K562 (cell line): ENCODE data around the gene MAP3K20. TPM values are rescaled to one million over a fixed set of nuclear protein-coding genes. Genes with fewer than 3 reads are reported as not detected.

Source experiments
- ADNP ChIP-seq: fragments of 200-800 bp; sonication (Bioruptor generic); IDR thresholded peaks from 2 replicates; pipeline ENCODE4 v1.6.1; 2016; ENCODE audit warnings: missing genetic modification characterization, missing compliant biosample characterization
- C11orf30 ChIP-seq: fragments of 450-650 bp; IDR thresholded peaks from 2 replicates; pipeline ENCODE4 v1.6.1; 2016; ENCODE audit warnings: low read depth, mild to moderate bottlenecking
- CBFA2T3 ChIP-seq: fragments of 450-650 bp; IDR thresholded peaks from 2 replicates; pipeline ENCODE4 v1.6.1; 2017
- CHD2 ChIP-seq: IDR thresholded peaks from 2 replicates; pipeline ENCODE4 v1.6.1; 2011; ENCODE audit warnings: low read depth, low read length
- ERF ChIP-seq: fragments of 450-650 bp; formaldehyde crosslinking; IDR thresholded peaks from 2 replicates; pipeline ENCODE4 v1.4.0; 2020; ENCODE audit warnings: mild to moderate bottlenecking, mixed read lengths
- HNRNPH1 ChIP-seq: fragments of 200-400 bp; formaldehyde crosslinking; optimal IDR thresholded peaks from 2 replicates; pipeline ENCODE3; 2017; ENCODE audit warnings: low read depth, mild to moderate bottlenecking, low read length, moderate library complexity
- MEIS2 ChIP-seq: fragments of 450-650 bp; IDR thresholded peaks from 2 replicates; pipeline ENCODE4 v1.6.1; 2014; ENCODE audit warnings: mild to moderate bottlenecking; ENCODE audit not compliant: partially characterized antibody
- MYC ChIP-seq, 2 experiments: fragments of 250-450 bp in 1 of 2; sonication (Bioruptor Pico) in 1 of 2; IDR thresholded peaks; 2 replicates each; pipeline versions ENCODE4 v1.5.1 to v1.6.1; 2012 to 2021; ENCODE audit warnings: low read depth in 2 of 2, borderline replicate concordance in 1 of 2, improper control_type of control experiment in 1 of 2, low read length in 1 of 2, mild to moderate bottlenecking in 1 of 2, moderate library complexity in 1 of 2
- REST ChIP-seq, 2 experiments: fragments of 450-650 bp; formaldehyde crosslinking in 1 of 2; IDR thresholded peaks; 2 replicates each; pipeline versions ENCODE4 v1.4.0 to v1.6.1; 2014 to 2020; ENCODE audit warnings: mild to moderate bottlenecking in 2 of 2, borderline replicate concordance in 1 of 2, low read depth in 1 of 2
- SMAD3 ChIP-seq: fragments of 450-650 bp; formaldehyde crosslinking; conservative IDR thresholded peaks from 2 replicates; pipeline ENCODE4 v1.4.0; 2020; ENCODE audit warnings: mild to moderate bottlenecking
- SMARCE1 ChIP-seq: fragments of 450-650 bp; IDR thresholded peaks from 2 replicates; pipeline ENCODE4 v1.7.1; 2016; ENCODE audit warnings: mild to moderate bottlenecking
- TEAD2 ChIP-seq: fragments of 450-650 bp; IDR thresholded peaks from 2 replicates; pipeline ENCODE4 v1.6.1; 2016; ENCODE audit warnings: missing genetic modification characterization, control low read depth, missing compliant biosample characterization
- TEAD4 ChIP-seq, 2 experiments: sonication (generic) in 1 of 2; formaldehyde crosslinking in 1 of 2; IDR thresholded peaks; 2 replicates each; pipeline versions ENCODE4 v1.6.1 to v1.8.0; 2012 to 2022; ENCODE audit warnings: borderline replicate concordance in 1 of 2, inconsistent platforms in 1 of 2, low read length in 1 of 2, mild to moderate bottlenecking in 1 of 2, missing genetic modification reagents in 1 of 2
- ZNF766 ChIP-seq: fragments of 200-800 bp; sonication (Bioruptor generic); conservative IDR thresholded peaks from 2 replicates; pipeline ENCODE4 v1.6.1; 2016; ENCODE audit warnings: missing genetic modification characterization, missing compliant biosample characterization
- ZSCAN29 ChIP-seq: fragments of 450-650 bp; IDR thresholded peaks from 2 replicates; pipeline ENCODE4 v1.6.1; 2017
- polyA plus RNA-seq, 8 experiments: library from polyadenylated mRNA; depleted of rRNA in 4 of 8; stranded (reverse) in 5 of 8; unstranded in 3 of 8; fragments of >200 nt; fragmentation: Nextera tagmentation in 2 of 8; fragmentation: Illumina TruSeq in 1 of 8; extraction: Ambion mirVana in 2 of 8; extraction: Trizol in 1 of 8; gene quantifications; 2 replicates each; pipeline versions ENCODE4 v1.2.1 to v1.2.3, GENCODE V29; 2011 to 2014; ENCODE audit warnings: inconsistent platforms in 1 of 8, missing spikeins in 1 of 8
- total RNA-seq, 7 experiments: library from RNA; depleted of rRNA in 6 of 7; stranded (reverse); fragments of >200 nt in 6 of 7; fragmentation: Illumina TruSeq in 2 of 7; extraction: Trizol in 2 of 7; gene quantifications; 2 replicates each; pipeline versions ENCODE4 v1.2.1 to v1.2.3, GENCODE V29; 2011 to 2021; ENCODE audit warnings: low replicate concordance in 1 of 7
- TF ChIP-seq, protein P1 (sequence below): IDR thresholded peaks from 2 replicates; pipeline ENCODE4 v1.6.1; 2014; ENCODE audit warnings: antibody characterized with exemption
- TF ChIP-seq, protein P2 (sequence below), 2 experiments: fragments of 450-650 bp in 1 of 2; sonication (generic) in 1 of 2; formaldehyde crosslinking; conservative IDR thresholded peaks; 2 replicates each; pipeline versions ENCODE4 v1.4.0 to v1.8.1; 2020 to 2022; ENCODE audit warnings: mild to moderate bottlenecking in 1 of 2, missing genetic modification reagents in 1 of 2

MAP3K20 gene
- total and polyA plus RNA-seq, 9 of the 15 experiments (the other 6 are each of a cell fraction or from before 2014, with no cell fraction given), result 9.8 to 34.2 (median 27.3) TPM

- TF ChIP-seq SMARCE1 (peak; percentile 14; the same call in 1 of the 2 replicates), REST (IDR thresholded peaks at IDR 0.05; ENCODE audit: borderline replicate concordance) (peak; percentile 23; the same call in 1 of the 2 replicates), REST (CRISPR knock-in tag; IDR thresholded peaks at IDR 0.05; ENCODE audit: low read depth) (no peak), CHD2 (0 out of 2 replicates have a peak, but pooled peaks have one; percentile 17), C11orf30 (peak; percentile 100), HNRNPH1 (no peak), ADNP (tag) (peak; percentile 74), ZSCAN29 (no peak), CBFA2T3 (peak; percentile 48; the same call in 1 of the 2 replicates), TEAD2 (0 out of 2 replicates have a peak, but pooled peaks have one; percentile 31), TEAD4 (IDR thresholded peaks at IDR 0.05; ENCODE audit: low read length) (peak; percentile 3; the same call in 1 of the 2 replicates), TEAD4 (CRISPR knock-in tag; IDR thresholded peaks at IDR 0.05; ENCODE audit: borderline replicate concordance) (no peak), MYC (IDR thresholded peaks at IDR 0.05; ENCODE audit: low read depth, low read length) (peak; percentile 53), MYC (CRISPR knock-in tag; IDR thresholded peaks at IDR 0.05; ENCODE audit: borderline replicate concordance, low read depth) (no peak), MEIS2 (peak; percentile 17), SMAD3 (CRISPR knock-in tag) (0 out of 2 replicates have a peak, but pooled peaks have one; percentile 31), ZNF766 (CRISPR knock-in tag) (peak; percentile 71; the same call in 1 of the 2 replicates), ERF (CRISPR knock-in tag) (no peak)
- TF ChIP-seq, protein P1, sequence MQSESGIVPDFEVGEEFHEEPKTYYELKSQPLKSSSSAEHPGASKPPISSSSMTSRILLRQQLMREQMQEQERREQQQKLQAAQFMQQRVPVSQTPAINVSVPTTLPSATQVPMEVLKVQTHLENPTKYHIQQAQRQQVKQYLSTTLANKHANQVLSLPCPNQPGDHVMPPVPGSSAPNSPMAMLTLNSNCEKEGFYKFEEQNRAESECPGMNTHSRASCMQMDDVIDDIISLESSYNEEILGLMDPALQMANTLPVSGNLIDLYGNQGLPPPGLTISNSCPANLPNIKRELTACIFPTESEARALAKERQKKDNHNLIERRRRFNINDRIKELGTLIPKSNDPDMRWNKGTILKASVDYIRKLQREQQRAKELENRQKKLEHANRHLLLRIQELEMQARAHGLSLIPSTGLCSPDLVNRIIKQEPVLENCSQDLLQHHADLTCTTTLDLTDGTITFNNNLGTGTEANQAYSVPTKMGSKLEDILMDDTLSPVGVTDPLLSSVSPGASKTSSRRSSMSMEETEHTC, result no peak
- TF ChIP-seq, protein P2, sequence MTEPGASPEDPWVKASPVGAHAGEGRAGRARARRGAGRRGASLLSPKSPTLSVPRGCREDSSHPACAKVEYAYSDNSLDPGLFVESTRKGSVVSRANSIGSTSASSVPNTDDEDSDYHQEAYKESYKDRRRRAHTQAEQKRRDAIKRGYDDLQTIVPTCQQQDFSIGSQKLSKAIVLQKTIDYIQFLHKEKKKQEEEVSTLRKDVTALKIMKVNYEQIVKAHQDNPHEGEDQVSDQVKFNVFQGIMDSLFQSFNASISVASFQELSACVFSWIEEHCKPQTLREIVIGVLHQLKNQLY (CRISPR knock-in tag; conservative IDR thresholded peaks at IDR 0.05), result no peak
Observed at GRCh38 chr2:173090973-173091660, 15.5 kb downstream of the MAP3K20 start (continued).
